ENCODE measurements around the gene APELA.
"Not testable (repeated sequence)": the region's sequence is repeated elsewhere in the genome, so short reads cannot be mapped to it uniquely, and the experiment has no call there.

Gene APELA

GRCh38 chr4:164926301-164926700 is 49.3 kb downstream of the APELA start:
- no peak for DNase-seq (ENCODE audit: low spot score)

GRCh38 chr4:164927101-164927500 is 50.1 kb downstream of the APELA start:
- DNase-seq (ENCODE audit: low spot score): not testable (repeated sequence)

- DNase-seq (ENCODE audit: low spot score): no peak
Measured at GRCh38 chr4:164930647-164931046, 53.7 kb downstream of the APELA start.

GRCh38 chr4:164931551-164932324 is 54.8 kb downstream of the APELA start:
- no peak for DNase-seq (ENCODE audit: low spot score)

- no peak for DNase-seq (ENCODE audit: low spot score)
Measured at GRCh38 chr4:164933244-164933643, 56.3 kb downstream of the APELA start.

- DNase-seq (ENCODE audit: low spot score): no peak
Measured at GRCh38 chr4:164935363-164935762, 58.4 kb downstream of the APELA start.

GRCh38 chr4:164935865-164936606 is 59.1 kb downstream of the APELA start:
- DNase-seq (ENCODE audit: low spot score): not testable (repeated sequence)

- DNase-seq (ENCODE audit: low spot score): no peak
Measured at GRCh38 chr4:164937576-164938270, 60.7 kb downstream of the APELA start.

GRCh38 chr4:164943192-164943591 is 66.2 kb downstream of the APELA start:
- no peak for DNase-seq (ENCODE audit: low spot score)

GRCh38 chr4:164945146-164945545 is 68.2 kb downstream of the APELA start:
- DNase-seq (ENCODE audit: low spot score): no peak

GRCh38 chr4:164946810-164947209 is 69.8 kb downstream of the APELA start:
- DNase-seq (ENCODE audit: low spot score): no peak

Data from LoVo (cell line).